Measurements from ENCODE around the gene VIT. TPM values are rescaled to one million over a fixed set of nuclear protein-coding genes. Genes with fewer than 3 reads are reported as not detected.

VIT gene
- total and polyA plus RNA-seq, 9 donors: 2.9 to 29.7 (median 19.4) TPM

DNA sequence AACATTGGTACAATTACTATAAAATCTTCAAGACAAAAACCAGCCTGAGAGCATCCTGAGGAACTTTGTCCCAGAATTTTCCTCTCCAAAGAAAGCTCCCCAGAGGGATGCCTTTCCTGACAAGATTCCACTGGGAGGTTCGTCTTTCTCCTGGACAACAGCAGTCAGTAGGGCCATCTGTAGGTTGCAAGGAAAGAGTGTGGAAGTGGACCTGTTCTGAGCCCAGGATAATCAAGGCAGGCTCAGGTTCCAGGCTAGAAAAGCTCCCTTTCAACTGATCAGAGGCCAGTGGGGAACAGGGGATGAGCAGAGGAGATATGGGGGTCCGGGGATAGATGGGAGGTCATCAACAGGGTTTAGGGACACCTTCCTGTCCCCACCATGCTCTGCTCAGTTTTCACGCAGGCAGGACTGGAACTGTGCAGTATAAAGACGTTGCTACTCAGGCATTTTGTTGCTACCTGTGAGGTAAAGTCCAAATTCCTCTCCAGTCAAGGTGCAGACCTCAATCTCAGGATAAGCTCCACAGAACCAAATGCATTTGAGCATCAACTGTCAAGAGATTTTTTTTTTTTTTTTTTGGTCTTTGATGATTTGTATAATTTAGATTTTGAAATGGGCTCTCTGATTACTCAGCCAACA lies 143.6 kb downstream of the VIT start:
- TF ChIP-seq, protein P1, sequence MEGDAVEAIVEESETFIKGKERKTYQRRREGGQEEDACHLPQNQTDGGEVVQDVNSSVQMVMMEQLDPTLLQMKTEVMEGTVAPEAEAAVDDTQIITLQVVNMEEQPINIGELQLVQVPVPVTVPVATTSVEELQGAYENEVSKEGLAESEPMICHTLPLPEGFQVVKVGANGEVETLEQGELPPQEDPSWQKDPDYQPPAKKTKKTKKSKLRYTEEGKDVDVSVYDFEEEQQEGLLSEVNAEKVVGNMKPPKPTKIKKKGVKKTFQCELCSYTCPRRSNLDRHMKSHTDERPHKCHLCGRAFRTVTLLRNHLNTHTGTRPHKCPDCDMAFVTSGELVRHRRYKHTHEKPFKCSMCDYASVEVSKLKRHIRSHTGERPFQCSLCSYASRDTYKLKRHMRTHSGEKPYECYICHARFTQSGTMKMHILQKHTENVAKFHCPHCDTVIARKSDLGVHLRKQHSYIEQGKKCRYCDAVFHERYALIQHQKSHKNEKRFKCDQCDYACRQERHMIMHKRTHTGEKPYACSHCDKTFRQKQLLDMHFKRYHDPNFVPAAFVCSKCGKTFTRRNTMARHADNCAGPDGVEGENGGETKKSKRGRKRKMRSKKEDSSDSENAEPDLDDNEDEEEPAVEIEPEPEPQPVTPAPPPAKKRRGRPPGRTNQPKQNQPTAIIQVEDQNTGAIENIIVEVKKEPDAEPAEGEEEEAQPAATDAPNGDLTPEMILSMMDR (IDR thresholded peaks at IDR 0.05): no peak
- no peak for TF ChIP-seq POLR2A (IDR thresholded peaks at IDR 0.05)
- TF ChIP-seq EP300 (IDR thresholded peaks at IDR 0.05): no peak
- intact Hi-C loops (cut with DNase I): no loop called here
- WGBS, 3 donors: 75 to 87% (median 87%) methylated on average over 4 of the region's 4 CpGs
- no peaks in the 10 kb centered on the region for H3K36me3 ChIP-seq
- H3K27me3 ChIP-seq: no peaks in the 10 kb centered on the region
- no peaks in the 10 kb centered on the region for H3K9me3 ChIP-seq
- DNase-seq: no peak
- no peaks in the 10 kb centered on the region for H3K4me1 ChIP-seq (ENCODE audit: insufficient read depth)
- no peak overlapping the region for H3K4me3 ChIP-seq
- no peak overlapping the region for H3K27ac ChIP-seq

DNA sequence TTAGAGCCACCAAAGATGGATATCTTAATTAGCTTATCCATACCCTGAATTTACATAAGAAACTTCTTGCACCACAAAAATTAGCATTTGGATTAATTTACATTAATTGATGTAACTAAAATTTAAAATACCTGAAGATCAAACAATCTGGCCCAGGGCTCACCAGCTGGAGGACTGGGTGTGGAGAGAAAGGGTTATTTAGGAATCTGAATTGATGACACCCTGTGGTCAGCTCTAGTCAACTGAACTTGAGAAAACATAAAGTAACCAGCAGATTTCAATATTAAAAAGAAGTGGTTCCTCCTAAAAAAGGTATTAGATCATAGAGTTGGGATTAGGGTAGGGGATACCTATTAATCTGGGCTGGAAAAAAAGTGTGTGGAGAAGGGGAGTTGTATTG lies 147.3 kb downstream of the VIT start:
- Histone ChIP-seq H3K4me3 (no peak overlapping the region), H3K36me3 (no peaks in the 10 kb centered on the region), H3K27ac (no peak overlapping the region), H3K4me1 (ENCODE audit: insufficient read depth) (no peaks in the 10 kb centered on the region), H3K9me3 (no peaks in the 10 kb centered on the region), H3K27me3 (no peaks in the 10 kb centered on the region)
- TF ChIP-seq EP300 (IDR thresholded peaks at IDR 0.05): no peak
- no peak for TF ChIP-seq POLR2A (IDR thresholded peaks at IDR 0.05)
- TF ChIP-seq, protein P1 (IDR thresholded peaks at IDR 0.05): no peak
- intact Hi-C loops (cut with DNase I): no loop called here
- DNase-seq: no peak

DNA sequence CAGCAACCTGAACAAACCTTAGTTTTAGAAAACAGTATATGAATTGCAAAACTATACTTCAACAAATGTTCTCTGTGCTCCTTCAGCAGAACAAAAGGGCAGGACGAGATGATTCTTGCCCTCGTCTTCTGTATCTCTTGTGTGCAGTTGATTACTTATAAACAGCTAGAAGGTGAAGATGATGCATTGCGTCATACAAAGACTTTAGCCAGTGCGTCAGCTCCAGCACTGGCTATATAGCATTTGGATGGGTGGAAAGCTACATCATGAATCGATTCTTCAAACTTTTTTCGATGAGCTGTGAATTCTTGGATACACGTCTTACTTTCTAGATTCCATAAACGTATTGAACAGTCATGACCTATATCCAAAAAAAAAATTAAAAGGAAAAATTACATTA lies 152.8 kb downstream of the VIT start:
- H3K27ac ChIP-seq: no peak overlapping the region
- 95 to 97% (median 96%) methylated on average over 8 of the region's 8 CpGs for WGBS, 3 donors
- DNase-seq: no peak

DNA sequence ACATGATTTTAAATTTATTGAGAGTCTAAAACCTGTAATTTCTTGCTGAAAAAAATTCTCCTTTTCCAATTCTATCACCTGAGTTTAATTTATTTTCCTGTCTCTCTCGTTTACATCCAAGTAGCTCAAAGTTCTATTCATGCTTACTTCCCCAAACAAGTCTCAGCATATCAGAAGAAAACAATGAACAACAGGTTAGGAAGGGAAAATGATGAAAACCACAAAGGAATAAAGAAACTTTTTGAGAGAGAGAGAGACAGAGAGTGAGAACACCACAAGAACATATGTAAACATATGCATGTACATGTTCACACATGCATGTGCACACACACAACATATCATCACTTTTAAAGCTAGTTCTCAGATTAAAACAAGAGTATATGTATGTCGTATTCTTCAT lies 157.7 kb downstream of the VIT start:
- TF ChIP-seq, protein P1 (IDR thresholded peaks at IDR 0.05): no peak
- TF ChIP-seq EP300 (IDR thresholded peaks at IDR 0.05): no peak
- TF ChIP-seq POLR2A (IDR thresholded peaks at IDR 0.05): no peak
- H3K9me3 ChIP-seq: no peaks in the 10 kb centered on the region
- DNase-seq: no peak
- no peaks in the 10 kb centered on the region for H3K27me3 ChIP-seq
- no peaks in the 10 kb centered on the region for H3K36me3 ChIP-seq
- 77 to 86% (median 81%) methylated on average over 2 of the region's 2 CpGs for WGBS, 3 donors
- no peak overlapping the region for H3K27ac ChIP-seq
- no peaks in the 10 kb centered on the region for H3K4me1 ChIP-seq (ENCODE audit: insufficient read depth)
- no peak overlapping the region for H3K4me3 ChIP-seq
- intact Hi-C loops (cut with DNase I): no loop called here

More for the DNA sequence above, 152.8 kb downstream of the VIT start:
- H3K36me3 ChIP-seq: no peaks in the 10 kb centered on the region
- H3K27me3 ChIP-seq: no peaks in the 10 kb centered on the region
- intact Hi-C loops (cut with DNase I): no loop called here
- no peak overlapping the region for H3K4me3 ChIP-seq
- no peaks in the 10 kb centered on the region for H3K4me1 ChIP-seq (ENCODE audit: insufficient read depth)
- H3K9me3 ChIP-seq: no peaks in the 10 kb centered on the region
- TF ChIP-seq EP300 (IDR thresholded peaks at IDR 0.05): no peak
- no peak for TF ChIP-seq POLR2A (IDR thresholded peaks at IDR 0.05)
- TF ChIP-seq, protein P1 (IDR thresholded peaks at IDR 0.05): no peak
